Endothelial cell of umbilical vein (primary cell): Measurements from ENCODE around the gene IGSF22. TPM values are rescaled to one million over a fixed set of nuclear protein-coding genes. Genes with fewer than 3 reads are reported as not detected.

ENCODE experiments used
- BruUV-seq: library from RNA; stranded (reverse); fragments of 400-500 nt; replicated peaks from 2 replicates; lab custom pipeline; 2021; lab: Mats Ljungman, UMichigan
- CTCF ChIA-PET: fragments of 300-600, 350-600 bp; sonication (Branson Sonifier 250); formaldehyde crosslinking; loops from one replicate; lab custom pipeline; 2021; ENCODE audit warnings: antibody characterized with exemption, inconsistent platforms; lab: Charles Lee
- POLR2A ChIA-PET: fragments of 300-600, 350-600 bp; sonication (Branson Sonifier 250); formaldehyde crosslinking; loops from one replicate; lab custom pipeline; 2021; ENCODE audit warnings: antibody characterized with exemption, inconsistent platforms; lab: Charles Lee
- DNase-seq: peaks from one replicate; pipeline ENCODE4 v3.0.0-alpha.2; 2011; ENCODE audit warnings: low read depth, low spot score
- FAIRE-seq: peaks from 2 replicates; lab custom pipeline; 2011; peaks lifted over from hg19 to GRCh38; lab: Jason Lieb, UNC
- H2AFZ ChIP-seq: 2 replicates; pipeline ENCODE4 v1.6.0; 2012; ENCODE audit warnings: low read depth, low read length, control low read depth, inconsistent platforms
- H3K27ac ChIP-seq: 2 replicates; pipeline ENCODE4 v1.5.1; 2011; ENCODE audit warnings: low read depth, mild to moderate bottlenecking, control low read depth, low read length, moderate library complexity; ENCODE audit not compliant: insufficient read depth
- H3K27me3 ChIP-seq, 2 experiments: 2 replicates each; pipeline versions ENCODE4 v1.6.0 to v1.6.1; 2011; ENCODE audit warnings: low read length in 2 of 2, mixed read lengths in 1 of 2; ENCODE audit not compliant: control insufficient read depth in 2 of 2, insufficient read depth in 2 of 2
- H3K36me3 ChIP-seq, 2 experiments: 2 replicates in 1 of 2; 3 replicates in 1 of 2; pipeline ENCODE4 v1.5.1; 2011; ENCODE audit warnings: low read length in 2 of 2, mild to moderate bottlenecking in 1 of 2, moderate library complexity in 1 of 2; ENCODE audit not compliant: control insufficient read depth in 2 of 2, insufficient read depth in 2 of 2; ENCODE audit errors: extremely low read depth in 1 of 2
- H3K4me1 ChIP-seq: 3 replicates; pipeline ENCODE4 v1.5.1; 2011; ENCODE audit warnings: mild to moderate bottlenecking, low read length; ENCODE audit not compliant: control insufficient read depth, insufficient read depth; ENCODE audit errors: extremely low read depth
- H3K4me2 ChIP-seq: 2 replicates; pipeline ENCODE4 v1.6.1; 2011; ENCODE audit warnings: low read length, control low read depth, mixed read lengths; ENCODE audit not compliant: insufficient read depth
- H3K4me3 ChIP-seq, 3 experiments: fragments of 200-600 bp in 1 of 3; sonication (generic), shearing (Covaris generic) in 1 of 3; replicated peaks in 1 of 3; 2 replicates each; pipeline ENCODE4 v1.5.1; 2011 to 2016; ENCODE audit warnings: control low read depth in 3 of 3, low read length in 3 of 3, mild to moderate bottlenecking in 2 of 3, inconsistent platforms in 1 of 3, low read depth in 1 of 3, moderate library complexity in 1 of 3; ENCODE audit not compliant: insufficient read depth in 1 of 3
- H3K79me2 ChIP-seq: 2 replicates; pipeline ENCODE4 v1.6.0; 2012; ENCODE audit warnings: low read length, inconsistent platforms; ENCODE audit not compliant: control insufficient read depth, insufficient read depth
- H3K9ac ChIP-seq: replicated peaks from 2 replicates; pipeline ENCODE3; 2011; ENCODE audit warnings: low read length, control low read depth; ENCODE audit not compliant: insufficient read depth; ENCODE audit errors: extremely low read depth
- H3K9me1 ChIP-seq: replicated peaks from 3 replicates; pipeline ENCODE4 v1.6.0; 2011; ENCODE audit warnings: mild to moderate bottlenecking, low read length; ENCODE audit not compliant: control insufficient read depth, insufficient read depth; ENCODE audit errors: extremely low read depth
- H3K9me3 ChIP-seq: replicated peaks from 2 replicates; pipeline ENCODE4 v1.5.1; 2012; ENCODE audit warnings: low read length, inconsistent platforms; ENCODE audit not compliant: control insufficient read depth, insufficient read depth
- H4K20me1 ChIP-seq: replicated peaks from 2 replicates; pipeline ENCODE3; 2011; ENCODE audit warnings: mild to moderate bottlenecking, low read length; ENCODE audit not compliant: control insufficient read depth, insufficient read depth; ENCODE audit errors: extremely low read depth
- CTCF ChIP-seq, 2 donors: IDR thresholded peaks; 1 replicate in 1 of 2; 2 replicates in 1 of 2; pipeline ENCODE4 v1.5.1; 2011; ENCODE audit warnings: low read length in 2 of 2, mild to moderate bottlenecking in 2 of 2, moderate library complexity in 2 of 2, control low read depth in 1 of 2, inconsistent platforms in 1 of 2, low read depth in 1 of 2; ENCODE audit not compliant: insufficient read depth in 1 of 2; ENCODE audit errors: extremely low read depth in 1 of 2
- JUN ChIP-seq: IDR thresholded peaks from 2 replicates; pipeline ENCODE4 v1.6.1; 2011; ENCODE audit warnings: borderline replicate concordance, low read depth; ENCODE audit not compliant: insufficient read length, insufficient read depth
- POLR2A ChIP-seq: IDR thresholded peaks from 2 replicates; pipeline ENCODE4 v1.6.1; 2012; ENCODE audit warnings: low read depth, mild to moderate bottlenecking, control low read depth, low read length
- dilution Hi-C: fragments of 300-500 bp; cut with MboI; formaldehyde crosslinking; loops from one replicate; pipeline ENCODE4 v1.15.0; 2019; ENCODE audit warnings: low sequenced_read_pairs; ENCODE audit not compliant: extremely low pct_ligation_motif_present
- intact Hi-C: fragments of 100-400 bp; cut with micrococcal nuclease; formaldehyde crosslinking; loops from one replicate; pipeline ENCODE4 v1.10.0; 2022
- polyA plus RNA-seq, 4 experiments: library from polyadenylated mRNA; depleted of rRNA in 3 of 4; stranded (reverse) in 3 of 4; unstranded in 1 of 4; fragments of >200 nt; gene quantifications; 2 replicates each; pipeline versions ENCODE4 v1.2.1 to v1.2.3, GENCODE V29; 2011 to 2012; ENCODE audit warnings: missing spikeins in 1 of 4
- total RNA-seq: library from RNA; stranded (reverse); gene quantifications from 2 replicates; pipeline ENCODE4 v1.2.3, GENCODE V29; 2021

The IGSF22 gene
- total and polyA plus RNA-seq, 2 donors (not counting 3 experiments of a cell fraction or from before 2014, with no cell fraction given), result not detected

- no TSS peak for BruUV-seq
- FAIRE-seq (no peak), DNase-seq (no peak)
- POLR2A ChIA-PET, result no interaction called here
- H3K4me1 ChIP-seq, result peaks cover 7% of the 10 kb centered on the region
- no peak overlapping the region for H3K27ac ChIP-seq
- no peak overlapping the region for H3K9ac ChIP-seq
- no peak overlapping the region for H3K4me2 ChIP-seq
- H3K9me1 ChIP-seq, result no peaks in the 10 kb centered on the region
- TF ChIP-seq POLR2A, result no peak
- peak in 1 of 2 donors; percentile 1 for TF ChIP-seq CTCF (IDR thresholded peaks at IDR 0.05; ENCODE audit: extremely low read depth in 1 of 2, insufficient read depth in 1 of 2, low read depth in 1 of 2, low read length in 2 of 2)
- H3K36me3 ChIP-seq, result no peaks in the 10 kb centered on the region
- dilution Hi-C loops, result no loop called here
- no peaks in the 10 kb centered on the region for H4K20me1 ChIP-seq
- intact Hi-C loops, result loop anchor here (2.0 to 5.0 kb wide), 2 partner anchors 15 to 80 kb away; no protein-coding TSS in a partner anchor
- H2AFZ ChIP-seq, result no peak overlapping the region
- CTCF ChIA-PET, result interaction anchor here (0.6 to 3.2 kb wide), 41 partner anchors 9 to 991 kb away, joined by 3 to 43 read pairs (median 5); partner anchors contain the start of genes SAAL1 and TMEM86A
- peaks cover 0 to 3% of the 10 kb centered on the region in 2 experiments for H3K27me3 ChIP-seq
- H3K9me3 ChIP-seq, result no peaks in the 10 kb centered on the region
- H3K79me2 ChIP-seq, result no peaks in the 10 kb centered on the region
- no peak overlapping the region for H3K4me3 ChIP-seq
Observed at GRCh38 chr11:18722293-18722637, 3.7 kb downstream of the IGSF22 start.

- Histone ChIP-seq H3K9ac (peak overlapping the region; percentile 12), H3K27me3 (peaks cover 0 to 3% of the 10 kb centered on the region in 2 experiments), H3K79me2 (no peaks in the 10 kb centered on the region), H3K27ac (no peak overlapping the region), H3K9me1 (no peaks in the 10 kb centered on the region), H4K20me1 (no peaks in the 10 kb centered on the region), H3K4me2 (peak overlapping the region; percentile 60), H2AFZ (peak overlapping the region; percentile 87), H3K36me3 (no peaks in the 10 kb centered on the region), H3K9me3 (no peaks in the 10 kb centered on the region), H3K4me1 (peaks cover 7% of the 10 kb centered on the region), H3K4me3 (peak overlapping the region; percentile 40 to 61 (median 60))
- DNase-seq, result peak; percentile 51
- TF ChIP-seq JUN, result no peak
- peak; percentile 73 to 82 for TF ChIP-seq CTCF (IDR thresholded peaks at IDR 0.05; ENCODE audit: extremely low read depth in 1 of 2, insufficient read depth in 1 of 2, low read depth in 1 of 2, low read length in 2 of 2)
- peak; percentile 93 for FAIRE-seq
- intact Hi-C loops, result loop anchor here (1.0 to 5.0 kb wide), 5 partner anchors 15 to 325 kb away; partner anchors contain the start of gene TMEM86A
- CTCF ChIA-PET, result interaction anchor here (0.6 to 3.2 kb wide), 42 partner anchors 9 to 990 kb away, joined by 3 to 43 read pairs (median 5); partner anchors contain the start of genes SAAL1 and TMEM86A
- TSS peak; percentile 80 for BruUV-seq
- POLR2A ChIA-PET, result no interaction called here
- dilution Hi-C loops, result no loop called here
Observed at GRCh38 chr11:18721561-18722292, 4.3 kb downstream of the IGSF22 start.
